ENCODE measurements around the gene LETM1. TPM values are rescaled to one million over a fixed set of nuclear protein-coding genes. Genes with fewer than 3 reads are reported as not detected.

The LETM1 gene
- total RNA-seq, 1 donor from 2014 or later, result 16.9 TPM

- Mint-ChIP-seq H3K36me3 (peaks cover 25% of the 10 kb centered on the region), H3K4me1 (peaks cover 18% of the 10 kb centered on the region), H3K27me3 (ENCODE audit: insufficient read depth, low read depth) (peaks cover 5% of the 10 kb centered on the region), H3K9me3 (peaks cover 6% of the 10 kb centered on the region), H3K27ac (no peak overlapping the region), H3K4me3 (no peak overlapping the region)
- Histone ChIP-seq H3K4me2 (no peak overlapping the region), H4K20me1 (ENCODE audit: low read depth) (no peaks in the 10 kb centered on the region), H3K4me1 (peaks cover 4% of the 10 kb centered on the region), H3K79me2 (ENCODE audit: low read depth) (no peaks in the 10 kb centered on the region), H3K27me3 (no peaks in the 10 kb centered on the region), H2AFZ (replicated peaks) (no peak overlapping the region), H3K36me3 (no peaks in the 10 kb centered on the region), H3K4me3 (no peak overlapping the region), H3F3A (ENCODE audit: low read depth) (peaks cover 6% of the 10 kb centered on the region), H3K27ac (no peak overlapping the region), H3K9me3 (ENCODE audit: low read depth) (peaks cover 3% of the 10 kb centered on the region), H3K9ac (no peak overlapping the region)
- no peak for DNase-seq (ENCODE audit: low spot score)
- TF ChIP-seq EZH2phosphoT487 (IDR thresholded peaks at IDR 0.05) (no peak), EZH2 (IDR thresholded peaks at IDR 0.05) (no peak), CTCF (IDR thresholded peaks at IDR 0.05) (no peak)
Measured at GRCh38 chr4:1824746-1825145, 31.2 kb downstream of the LETM1 start.

- H3K27ac ChIP-seq, result no peak overlapping the region
- H3K79me2 ChIP-seq (ENCODE audit: low read depth), result no peaks in the 10 kb centered on the region
- H3K27me3 ChIP-seq, result no peaks in the 10 kb centered on the region
- H3K9me3 ChIP-seq (ENCODE audit: low read depth), result no peaks in the 10 kb centered on the region
- TF ChIP-seq EZH2 (IDR thresholded peaks at IDR 0.05), result no peak
- TF ChIP-seq CTCF (IDR thresholded peaks at IDR 0.05), result no peak
- no peak for TF ChIP-seq EZH2phosphoT487 (IDR thresholded peaks at IDR 0.05)
- no peak overlapping the region for H2AFZ ChIP-seq (replicated peaks)
- DNase-seq (ENCODE audit: low spot score), result no peak
- H3K4me1 ChIP-seq, result peaks cover 4% of the 10 kb centered on the region
- H3K9ac ChIP-seq, result no peak overlapping the region
- no peak overlapping the region for H3K27ac Mint-ChIP-seq
- no peak overlapping the region for H3K4me3 ChIP-seq
- no peaks in the 10 kb centered on the region for H3K36me3 ChIP-seq
- H3F3A ChIP-seq (ENCODE audit: low read depth), result peaks cover 6% of the 10 kb centered on the region
- peaks cover 23% of the 10 kb centered on the region for H3K36me3 Mint-ChIP-seq
- no peak overlapping the region for H3K4me2 ChIP-seq
- peaks cover 12% of the 10 kb centered on the region for H3K4me1 Mint-ChIP-seq
- H3K4me3 Mint-ChIP-seq, result no peak overlapping the region
- H4K20me1 ChIP-seq (ENCODE audit: low read depth), result no peaks in the 10 kb centered on the region
- peaks cover 5% of the 10 kb centered on the region for H3K27me3 Mint-ChIP-seq (ENCODE audit: insufficient read depth, low read depth)
- H3K9me3 Mint-ChIP-seq, result no peaks in the 10 kb centered on the region
Measured at GRCh38 chr4:1823545-1823932, 32.4 kb downstream of the LETM1 start.

GRCh38 chr4:1822568-1823544 lies 33.1 kb downstream of the LETM1 start:
- no peak for TF ChIP-seq CTCF (IDR thresholded peaks at IDR 0.05)
- TF ChIP-seq EZH2phosphoT487 (IDR thresholded peaks at IDR 0.05), result no peak
- no peak for TF ChIP-seq EZH2 (IDR thresholded peaks at IDR 0.05)
- Histone ChIP-seq H3K9me3 (ENCODE audit: low read depth) (no peaks in the 10 kb centered on the region), H3K9ac (no peak overlapping the region), H3K36me3 (no peaks in the 10 kb centered on the region), H3K4me1 (peaks cover 4% of the 10 kb centered on the region), H4K20me1 (ENCODE audit: low read depth) (no peaks in the 10 kb centered on the region), H3K4me3 (no peak overlapping the region), H3F3A (ENCODE audit: low read depth) (peaks cover 6% of the 10 kb centered on the region), H3K27me3 (no peaks in the 10 kb centered on the region), H3K79me2 (ENCODE audit: low read depth) (no peaks in the 10 kb centered on the region), H3K4me2 (no peak overlapping the region), H3K27ac (no peak overlapping the region), H2AFZ (replicated peaks) (no peak overlapping the region)
- peaks cover 12% of the 10 kb centered on the region for H3K4me1 Mint-ChIP-seq
- peaks cover 5% of the 10 kb centered on the region for H3K27me3 Mint-ChIP-seq (ENCODE audit: insufficient read depth, low read depth)
- H3K4me3 Mint-ChIP-seq, result no peak overlapping the region
- H3K9me3 Mint-ChIP-seq, result no peaks in the 10 kb centered on the region
- DNase-seq (ENCODE audit: low spot score), result no peak
- H3K36me3 Mint-ChIP-seq, result peaks cover 23% of the 10 kb centered on the region
- no peak overlapping the region for H3K27ac Mint-ChIP-seq

Measured in neural progenitor cell (in vitro differentiated cells).